Stimulated activated CD4-positive, alpha-beta T cell treated with anti-CD3 and anti-CD28 coated beads, Interleukin-12 subunit alpha, Interleukin-12 subunit beta, amount 100 ng/mL, for 4 hours (primary cell): ENCODE measurements around the gene NFKBIL1.

ENCODE experiments used
- DNase-seq: peaks from one replicate; pipeline ENCODE4 v3.0.0-alpha.2; 2020

NFKBIL1 gene

DNA sequence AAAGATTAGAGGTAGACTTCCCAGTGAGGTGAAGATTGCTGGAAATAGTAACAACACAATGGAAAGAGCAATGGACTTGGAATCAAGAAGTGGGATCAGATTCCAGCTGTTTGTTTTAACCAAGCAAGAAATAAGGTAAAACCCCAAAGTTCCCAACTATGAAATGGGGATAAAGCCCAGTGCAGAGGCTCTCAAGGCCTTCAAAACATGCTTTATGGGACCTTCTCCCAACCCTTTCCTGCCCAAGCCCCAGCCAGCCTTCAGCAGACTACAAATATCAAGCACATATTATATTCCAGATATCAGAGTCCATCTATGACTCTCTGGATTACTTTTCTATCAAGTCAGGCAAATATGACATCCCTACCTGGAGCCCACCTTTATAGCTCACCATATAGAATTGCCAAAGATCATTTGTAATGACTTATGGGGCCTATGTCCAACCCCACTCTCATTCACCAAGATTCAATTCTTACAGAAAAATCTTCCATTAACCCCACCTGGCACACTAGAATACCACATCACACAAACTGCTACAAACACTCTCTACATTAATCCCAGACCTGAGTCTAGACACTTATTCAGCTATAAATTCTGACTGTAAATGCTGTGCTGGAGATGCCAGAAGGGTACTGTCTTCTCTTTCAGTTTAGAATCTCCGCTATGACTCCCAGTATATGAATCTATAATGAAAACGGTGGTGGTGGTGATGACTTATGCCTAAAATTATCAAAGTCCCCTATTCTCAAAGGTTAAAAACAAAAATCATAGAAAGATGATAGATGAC lies 11.7 kb upstream of the NFKBIL1 start:
- DNase-seq, result no peak

DNA sequence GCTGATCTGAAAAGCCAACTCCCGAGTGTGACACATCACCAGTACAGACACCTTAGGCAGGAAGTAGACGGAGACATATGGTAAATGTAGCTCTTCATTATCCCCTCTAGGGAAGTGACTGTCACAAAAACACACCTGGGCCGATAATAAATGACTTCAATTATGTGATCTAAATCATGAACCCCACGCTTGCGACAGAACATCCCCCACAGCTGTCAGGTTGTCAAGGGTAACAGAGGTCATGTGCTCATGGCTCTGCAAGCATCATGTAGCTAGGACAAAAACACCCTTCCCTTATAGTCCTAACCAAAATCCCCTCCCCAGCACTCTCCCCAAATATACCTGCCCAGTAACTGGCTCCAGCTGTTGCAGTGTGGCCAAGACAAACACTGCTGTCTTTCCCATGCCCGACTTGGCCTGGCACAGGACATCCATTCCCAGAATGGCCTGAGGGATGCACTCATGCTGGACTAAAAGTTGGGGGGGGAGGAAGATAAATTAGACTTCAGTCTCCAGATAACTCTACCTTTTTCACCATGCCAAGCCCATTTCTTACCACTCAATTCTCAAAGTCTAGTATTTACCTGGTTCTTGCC lies 8.5 kb upstream of the NFKBIL1 start:
- no peak for DNase-seq

DNA sequence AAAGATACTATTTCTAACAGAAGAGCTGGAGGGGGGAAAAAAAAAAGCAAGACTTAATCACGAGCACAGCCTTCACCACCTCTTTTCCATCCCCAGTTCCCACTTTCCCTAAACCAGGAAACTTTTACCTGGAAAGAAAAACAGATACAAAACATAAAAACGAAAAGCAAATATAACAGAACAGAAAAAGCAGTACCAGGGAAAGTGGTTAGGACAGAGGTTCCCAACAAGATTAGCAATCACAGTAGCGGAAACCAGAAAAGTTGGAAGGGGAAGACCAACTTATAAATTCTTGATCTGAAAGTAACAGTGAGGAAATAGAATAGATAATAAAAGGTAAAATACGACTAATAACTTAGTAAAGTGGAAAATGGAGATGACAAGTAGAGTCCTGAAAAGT lies 6.8 kb upstream of the NFKBIL1 start:
- DNase-seq, result no peak

DNA sequence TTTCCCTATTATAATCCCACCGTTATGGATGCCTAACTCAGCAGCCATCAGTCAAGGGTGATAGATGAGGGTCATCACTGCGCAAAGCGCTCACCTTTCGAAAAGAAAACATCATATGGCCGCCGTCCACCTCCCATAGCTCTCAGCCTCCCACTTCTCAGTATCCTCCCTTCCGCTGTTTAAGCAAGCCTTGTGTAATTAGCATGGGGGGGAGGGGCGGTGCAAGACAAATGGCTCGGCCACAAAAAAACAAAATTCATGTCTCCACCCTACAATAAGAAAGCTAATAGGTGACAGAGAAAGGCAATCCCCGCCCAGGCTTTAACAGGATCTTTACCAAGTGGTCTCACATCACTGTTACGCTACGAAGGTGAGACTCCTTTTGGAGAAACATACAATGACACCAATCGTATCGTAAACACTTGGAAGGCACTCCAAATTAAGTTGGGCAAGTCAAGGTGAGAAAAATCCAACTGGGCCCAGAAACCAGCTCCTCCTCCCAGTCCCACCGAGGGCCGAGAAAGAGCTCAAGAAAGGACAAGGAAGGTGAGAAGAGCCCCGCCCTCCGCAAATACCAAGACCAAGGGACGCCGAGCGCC lies 6.2 kb upstream of the NFKBIL1 start:
- peak; percentile 46 for DNase-seq

DNA sequence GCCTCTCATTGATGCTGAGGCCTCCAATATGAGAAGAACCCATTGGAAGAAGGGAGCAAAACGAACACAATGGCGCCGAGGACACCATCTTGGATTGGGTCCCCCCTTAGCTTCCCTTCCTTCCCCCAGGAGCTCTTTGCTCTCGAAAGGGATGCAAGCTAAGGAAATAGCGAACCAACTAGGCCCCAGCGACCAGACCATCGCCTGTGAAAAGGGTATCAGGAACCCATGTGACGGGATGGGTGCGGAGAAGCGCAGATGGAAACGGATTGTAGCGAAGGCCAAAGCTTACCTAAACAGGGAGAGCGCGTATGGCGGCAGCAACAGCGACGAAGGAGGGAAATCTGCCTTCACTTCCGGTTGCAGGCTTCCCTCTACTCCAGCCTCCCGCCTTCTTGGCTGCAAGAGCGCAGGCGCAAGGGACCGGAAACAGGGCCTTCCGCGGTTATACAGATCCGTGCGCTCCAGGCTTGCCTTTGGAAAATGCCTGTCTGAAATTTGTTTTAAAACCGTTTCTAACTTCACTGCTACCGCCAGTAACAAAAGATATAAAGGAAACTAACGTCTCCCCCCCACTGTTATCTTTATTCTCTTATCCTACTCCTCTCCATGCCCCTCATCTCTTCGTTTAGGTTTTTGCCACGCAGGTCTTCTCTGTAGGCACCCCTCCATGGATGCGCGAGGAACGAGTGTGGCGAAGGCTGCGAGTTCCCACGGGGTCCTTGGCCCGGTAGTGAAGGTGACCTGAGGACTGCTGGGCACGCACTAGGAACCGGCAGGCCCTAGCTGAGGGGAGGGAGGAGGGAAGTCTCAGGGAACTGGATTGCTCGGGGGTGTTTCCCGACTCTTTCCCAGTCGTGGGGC lies 5.5 kb upstream of the NFKBIL1 start, which contains the start of gene DDX39B:
DDX39B (minus strand) TSS at position 346 of the 864 bp plus-strand sequence. CDS start 1,471 bp downstream, outside the sequence.
- peak; percentile 89 for DNase-seq

DNA sequence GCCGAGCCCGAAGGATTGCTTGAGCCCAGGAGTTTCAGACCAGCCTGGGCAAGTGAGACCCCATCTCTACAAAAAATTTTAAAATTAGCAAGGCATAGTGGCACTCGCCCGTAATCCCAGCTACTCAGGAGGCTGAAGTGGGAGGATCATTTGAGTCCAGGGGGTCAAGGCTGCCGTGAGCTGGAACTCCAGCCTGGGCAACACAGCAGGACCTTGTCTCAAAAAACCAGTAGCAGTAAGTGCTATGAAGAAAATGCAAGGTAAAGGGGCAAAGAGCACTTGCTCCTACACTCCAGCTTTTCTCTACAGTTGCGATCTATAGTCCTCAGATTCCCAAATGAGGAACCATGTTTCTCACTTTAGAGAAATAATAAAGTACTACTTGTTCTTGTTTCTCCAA lies 3.8 kb upstream of the NFKBIL1 start:
- no peak for DNase-seq

DNA sequence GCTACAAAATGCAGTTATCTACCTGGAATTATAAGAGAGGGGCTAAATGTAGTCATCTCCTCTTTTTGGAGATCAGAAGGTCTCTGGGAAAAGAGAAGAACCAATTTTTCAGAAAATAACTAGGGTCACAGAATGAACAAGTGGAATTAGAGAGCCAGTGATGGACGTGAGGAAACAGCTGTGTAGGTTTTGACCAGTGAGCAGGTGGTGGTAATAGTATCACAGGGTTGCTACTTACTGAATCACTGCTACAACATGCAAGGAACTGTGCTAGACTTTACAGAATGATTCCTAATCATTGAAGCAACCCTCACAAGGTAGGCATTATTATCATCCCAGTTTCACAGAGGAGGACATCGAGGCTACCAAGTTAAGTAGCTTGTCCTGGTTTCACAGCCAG lies 2.7 kb upstream of the NFKBIL1 start:
- DNase-seq, result no peak

DNA sequence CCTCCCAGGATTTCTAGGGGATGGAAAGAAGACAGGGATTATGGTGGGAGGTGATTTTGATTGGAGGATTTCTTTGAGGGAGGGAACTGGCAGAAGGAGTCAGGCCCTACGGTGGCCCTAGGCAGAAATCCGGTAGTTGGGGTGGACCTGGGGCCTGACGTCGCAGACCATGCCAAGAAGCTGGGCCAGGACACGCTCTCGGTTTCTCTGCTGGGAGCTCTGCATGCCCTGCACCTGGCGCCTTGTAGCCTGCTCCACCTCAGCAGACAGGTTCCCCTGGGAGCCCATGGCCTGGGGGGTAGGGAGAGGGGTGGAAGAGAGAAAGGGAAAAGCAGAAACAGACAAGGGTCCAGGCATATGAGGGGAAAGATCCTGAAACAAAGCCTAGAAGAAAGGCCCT lies 2.1 kb upstream of the NFKBIL1 start:
- no peak for DNase-seq

DNA sequence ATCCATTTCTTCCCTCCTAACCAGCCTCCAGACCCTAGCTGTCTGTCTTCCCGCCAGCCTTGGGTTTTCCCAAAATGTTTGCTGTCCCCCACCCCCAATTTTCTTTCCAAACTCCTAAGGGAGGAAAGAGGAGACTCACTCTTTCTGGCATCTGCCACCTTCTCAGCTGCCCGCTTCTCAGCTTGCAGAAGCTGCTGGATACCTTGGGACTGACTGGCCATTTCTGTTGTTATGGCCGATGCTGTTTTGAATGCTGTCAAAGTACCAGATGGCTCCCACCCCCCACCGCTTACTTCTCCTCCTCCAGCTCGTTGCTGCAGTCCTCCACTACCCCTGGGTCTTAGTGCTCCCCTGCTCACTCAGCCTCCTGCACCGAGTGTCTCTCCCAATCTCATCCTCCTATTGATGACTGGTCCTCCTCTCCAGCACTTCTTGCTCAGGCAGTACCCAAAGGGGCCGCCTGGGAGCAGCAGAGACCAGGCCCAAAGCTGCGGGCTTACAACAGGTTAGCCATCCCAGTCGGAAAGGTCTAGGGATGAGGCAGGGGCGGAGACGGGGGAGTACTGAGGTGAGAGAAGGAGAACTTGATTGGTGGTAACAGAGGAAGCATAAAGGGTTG lies 960 bp upstream of the NFKBIL1 start, which contains the start of gene ATP6V1G2:
ATP6V1G2 (minus strand) TSS at position 270 of the 619 bp plus-strand sequence; CDS start at position 221, 49 bp downstream.
- peak; percentile 81 for DNase-seq

DNA sequence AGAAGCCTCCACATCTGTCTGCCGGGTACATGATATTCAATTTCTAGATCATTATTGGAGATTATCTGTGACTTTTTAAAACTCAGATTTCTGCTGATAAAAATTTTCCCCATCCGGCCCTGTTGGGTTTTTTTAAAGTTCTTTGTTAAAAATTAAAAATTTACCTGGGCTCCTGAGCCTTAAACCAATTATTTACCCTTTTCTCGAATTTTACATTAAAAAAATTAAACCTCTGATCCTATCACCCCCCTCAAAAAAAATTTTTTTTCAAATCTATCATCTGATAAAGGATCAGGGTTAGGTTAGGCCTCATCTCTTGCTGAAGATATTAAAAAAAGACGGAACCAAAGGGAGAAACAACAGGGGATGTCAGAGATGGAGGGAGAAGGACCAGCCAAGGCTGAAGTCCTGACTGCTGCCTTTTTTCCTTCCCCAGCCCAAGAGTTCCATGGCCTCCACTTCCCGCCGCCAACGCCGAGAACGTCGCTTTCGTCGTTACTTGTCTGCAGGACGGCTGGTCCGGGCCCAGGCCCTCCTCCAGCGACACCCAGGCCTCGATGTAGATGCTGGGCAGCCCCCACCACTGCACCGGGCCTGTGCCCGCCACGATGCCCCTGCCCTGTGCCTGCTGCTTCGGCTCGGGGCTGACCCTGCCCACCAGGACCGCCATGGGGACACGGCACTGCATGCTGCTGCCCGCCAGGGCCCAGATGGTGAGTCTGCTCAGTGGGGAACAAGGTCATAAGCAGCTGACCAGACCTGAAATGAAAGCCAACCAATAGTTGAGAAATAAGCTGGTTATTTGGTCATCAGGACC lies 527 bp downstream of the NFKBIL1 start:
- no peak for DNase-seq

DNA sequence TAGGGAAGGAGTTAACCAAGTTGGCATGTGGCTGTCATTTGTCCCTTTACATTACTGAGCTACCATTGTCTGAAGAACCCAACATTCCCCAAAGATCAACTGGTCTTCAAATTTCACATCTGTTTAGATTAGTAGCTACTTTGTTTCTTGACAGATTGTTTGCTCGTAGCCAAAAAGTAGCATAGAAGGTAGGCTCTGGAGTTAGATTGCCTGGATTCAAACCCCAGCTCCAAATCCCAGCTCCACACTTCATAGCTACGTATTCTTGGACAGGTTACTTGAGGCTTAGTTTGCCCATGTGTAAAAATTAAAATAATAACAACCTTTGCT lies 1.1 kb downstream of the NFKBIL1 start:
- no peak for DNase-seq

DNA sequence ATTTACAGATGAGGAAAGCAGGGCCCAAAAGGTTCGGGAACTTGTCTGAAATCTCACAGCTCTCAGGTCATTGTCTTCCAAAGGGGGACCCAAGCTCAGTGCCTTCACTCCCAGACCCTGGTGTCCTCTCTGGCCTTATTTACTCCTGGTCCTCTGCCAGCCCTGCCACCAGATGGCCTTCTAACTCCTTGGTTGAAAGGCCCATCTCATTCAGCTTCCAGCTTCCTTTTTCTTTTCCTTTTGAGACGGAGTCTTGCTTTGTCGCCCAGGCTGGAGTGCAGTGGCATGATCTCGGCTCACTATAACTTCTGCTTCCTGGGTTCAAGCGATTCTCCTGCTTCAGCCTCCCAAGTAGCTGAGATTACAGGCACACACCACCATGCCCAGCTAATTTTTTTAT lies 4.0 kb downstream of the NFKBIL1 start:
- DNase-seq, result peak; percentile 59

DNA sequence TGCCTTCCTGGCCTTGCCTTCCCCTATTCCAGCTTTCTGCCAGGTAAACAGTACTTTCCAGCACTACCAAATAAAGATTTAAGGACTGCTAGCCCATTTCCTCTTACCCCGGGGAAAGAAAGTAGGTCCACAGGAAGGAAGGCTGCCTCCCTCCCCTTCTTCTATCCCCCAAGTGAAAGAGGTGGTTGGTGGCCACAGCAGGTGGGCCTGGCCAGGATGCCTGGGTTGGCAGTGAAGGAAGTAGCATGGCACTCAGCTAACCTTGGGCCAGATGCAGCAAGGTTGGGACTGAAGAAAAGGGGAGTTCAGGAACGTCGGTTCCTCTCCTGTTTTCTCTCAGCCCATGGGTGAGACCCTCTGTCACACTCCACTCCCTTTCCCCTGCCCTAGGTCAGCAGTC lies 8.9 kb downstream of the NFKBIL1 start:
- DNase-seq, result no peak

DNA sequence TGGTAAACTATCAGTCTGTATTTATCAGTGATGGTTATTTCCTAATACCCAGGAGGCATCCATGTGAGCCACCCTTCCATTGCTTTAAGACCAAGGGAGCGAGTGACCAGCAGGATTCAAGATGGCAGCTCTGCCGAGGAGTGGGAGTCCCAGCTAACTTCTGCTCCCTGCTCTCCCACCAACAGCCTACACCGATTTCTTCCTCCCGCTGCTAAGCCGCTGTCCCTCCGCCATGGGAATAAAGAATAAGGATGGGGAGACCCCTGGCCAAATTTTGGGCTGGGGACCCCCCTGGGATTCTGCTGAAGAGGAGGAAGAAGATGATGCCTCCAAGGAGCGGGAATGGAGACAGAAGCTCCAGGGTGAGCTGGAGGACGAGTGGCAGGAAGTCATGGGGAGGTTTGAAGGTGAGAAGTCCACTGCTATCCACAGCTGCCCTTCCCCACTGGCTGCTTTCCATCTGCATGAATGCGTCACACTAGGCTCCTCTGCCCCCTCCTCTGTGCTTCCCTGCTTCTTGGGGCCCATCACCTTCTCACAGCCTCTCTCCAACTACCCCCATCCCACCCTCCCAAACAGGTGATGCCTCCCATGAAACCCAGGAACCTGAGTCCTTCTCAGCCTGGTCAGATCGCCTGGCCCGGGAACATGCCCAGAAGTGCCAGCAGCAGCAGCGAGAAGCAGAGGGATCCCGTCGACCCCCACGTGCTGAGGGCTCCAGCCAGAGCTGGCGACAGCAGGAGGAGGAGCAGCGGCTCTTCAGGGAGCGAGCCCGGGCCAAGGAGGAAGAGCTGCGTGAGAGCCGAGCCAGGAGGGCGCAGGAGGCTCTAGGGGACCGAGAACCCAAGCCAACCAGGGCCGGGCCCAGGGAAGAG lies 10.3 kb downstream of the NFKBIL1 start:
- no peak for DNase-seq

DNA sequence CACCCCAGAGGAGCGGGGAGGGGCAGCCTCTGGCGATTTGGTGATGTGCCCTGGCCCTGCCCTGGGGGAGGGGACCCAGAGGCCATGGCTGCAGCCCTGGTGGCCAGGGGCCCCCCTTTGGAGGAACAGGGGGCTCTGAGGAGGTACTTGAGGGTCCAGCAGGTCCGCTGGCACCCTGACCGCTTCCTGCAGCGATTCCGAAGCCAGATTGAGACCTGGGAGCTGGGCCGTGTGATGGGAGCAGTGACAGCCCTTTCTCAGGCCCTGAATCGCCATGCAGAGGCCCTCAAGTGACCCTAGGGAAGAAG lies 10.9 kb downstream of the NFKBIL1 start:
- no peak for DNase-seq

DNA sequence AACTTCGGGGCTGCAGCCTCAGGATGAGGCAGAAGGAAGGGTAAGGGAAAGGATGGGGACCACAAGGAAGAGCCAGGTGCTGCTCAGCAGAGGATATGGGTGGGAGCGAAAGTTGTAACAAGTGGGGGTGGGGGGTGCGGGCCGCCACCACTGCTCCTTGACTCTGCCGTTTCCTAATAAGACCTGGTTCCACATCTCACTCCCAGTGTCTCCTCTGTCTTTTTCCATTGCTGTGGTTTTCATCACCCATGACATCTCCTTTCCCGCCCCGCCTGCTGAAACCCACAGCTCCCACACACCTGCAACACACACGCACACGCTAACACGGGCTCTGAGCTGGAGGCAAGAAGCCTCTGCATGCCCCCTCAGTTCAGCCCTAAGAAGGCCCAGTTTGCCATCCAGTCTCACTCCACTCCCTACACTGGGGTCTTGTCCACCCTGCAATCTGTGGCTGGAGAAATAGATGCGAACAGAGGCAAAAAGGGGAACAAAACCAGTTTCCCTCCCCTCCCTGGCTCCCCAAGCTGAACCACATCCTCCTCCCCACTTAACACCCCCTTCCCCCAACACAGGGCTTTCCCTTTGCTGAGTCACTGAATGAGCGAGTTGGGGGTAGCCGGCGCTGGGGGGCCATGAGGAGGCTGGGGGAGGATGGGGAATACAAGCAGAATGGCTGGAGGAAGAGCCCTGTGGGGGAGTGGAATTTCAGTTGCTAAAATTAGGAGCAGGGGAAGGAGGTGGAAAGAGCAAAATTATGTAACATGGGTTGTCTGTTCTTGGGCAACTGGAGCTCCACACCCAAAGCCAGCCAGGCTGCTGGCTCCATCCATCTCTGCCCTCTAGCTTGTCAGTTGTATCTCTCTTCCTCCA lies 11.5 kb downstream of the NFKBIL1 start:
- DNase-seq, result peak; percentile 70

DNA sequence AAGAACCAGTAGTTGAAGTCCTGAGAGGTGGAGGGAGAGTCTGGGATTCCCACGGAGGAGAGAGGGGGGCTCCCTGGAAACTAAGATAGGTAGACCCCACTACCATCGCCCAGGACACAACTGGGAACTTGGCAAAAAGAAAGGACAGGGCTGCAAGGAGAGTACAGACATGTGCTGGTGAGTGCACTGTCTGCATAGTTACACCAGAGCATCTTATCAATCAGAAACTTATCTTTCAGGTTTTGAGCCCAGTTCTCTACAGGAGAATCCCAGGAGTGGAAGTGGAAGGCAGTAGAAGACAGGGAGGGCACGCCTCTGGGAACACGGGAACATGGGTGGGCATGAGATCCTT lies 12.2 kb downstream of the NFKBIL1 start:
- no peak for DNase-seq

DNA sequence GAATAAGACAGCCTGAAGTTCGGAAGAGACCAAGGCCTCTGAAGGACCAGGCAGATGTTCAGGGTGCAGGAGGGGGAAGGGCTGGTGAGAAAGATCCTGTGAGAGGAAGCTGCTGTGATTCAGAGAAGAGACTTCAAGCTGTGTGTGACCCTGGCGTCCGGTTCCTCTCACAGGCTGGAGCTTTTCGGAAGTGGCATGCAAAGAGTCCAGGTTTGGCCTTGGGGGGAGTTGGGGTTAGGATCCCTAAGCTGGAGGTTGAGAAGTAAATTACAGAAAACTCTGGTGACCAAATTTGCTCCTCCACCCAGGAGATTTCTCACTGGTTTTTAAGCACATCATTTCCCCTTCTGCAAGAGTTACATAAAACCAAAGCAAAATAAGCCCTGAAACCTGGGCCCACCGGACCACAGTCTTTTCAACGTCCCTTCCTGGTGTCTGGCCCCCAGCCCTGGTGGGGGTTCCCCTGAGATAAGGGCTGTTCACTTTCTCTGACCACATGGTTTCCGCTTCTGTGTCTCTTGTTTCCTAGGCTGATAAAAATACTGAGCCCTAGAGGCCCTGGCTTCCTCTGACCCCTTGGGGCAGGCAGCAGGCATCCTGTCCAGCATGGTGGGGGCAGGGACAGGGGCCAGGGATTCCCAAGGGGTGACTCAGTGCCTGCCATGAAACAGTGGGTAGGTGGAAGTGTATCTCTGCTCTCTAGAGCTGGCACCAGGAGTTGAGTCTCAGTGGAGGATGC lies 12.7 kb downstream of the NFKBIL1 start:
- no peak for DNase-seq

DNA sequence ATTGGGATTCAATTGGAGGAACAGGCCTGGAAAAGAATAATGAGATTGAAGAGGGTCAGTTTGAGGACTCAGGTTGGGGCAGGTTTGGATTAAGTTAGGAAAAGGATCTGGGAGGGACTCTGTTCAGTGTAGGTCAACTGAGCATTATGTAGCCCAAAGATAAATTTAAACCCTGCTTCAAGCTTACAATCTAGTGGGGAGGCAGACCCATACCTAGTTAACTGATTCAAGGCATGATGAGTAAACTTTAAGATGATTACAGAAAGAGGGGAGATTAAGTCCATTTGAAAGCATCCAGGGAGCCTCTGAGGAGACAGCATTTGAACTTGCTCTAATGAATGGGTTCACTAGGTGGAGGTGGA lies 13.3 kb downstream of the NFKBIL1 start:
- no peak for DNase-seq
